ENCODE measurements around the gene PLA2G2C. TPM values are rescaled to one million over a fixed set of nuclear protein-coding genes. Genes with fewer than 3 reads are reported as not detected.
"Not testable (repeated sequence)": the region's sequence is repeated elsewhere in the genome, so short reads cannot be mapped to it uniquely, and the experiment has no call there.

The PLA2G2C gene
- total RNA-seq, 1 donor from 2014 or later, result not detected

- Histone ChIP-seq H3K4me1 (no peaks in the 10 kb centered on the region), H3K36me3 (no peaks in the 10 kb centered on the region), H3K4me3 (no peak overlapping the region), H3K9me3 (no peaks in the 10 kb centered on the region), H3K27ac (no peak overlapping the region), H3K27me3 (no peaks in the 10 kb centered on the region)
- TF ChIP-seq POLR2A (IDR thresholded peaks at IDR 0.05), result no peak
- TF ChIP-seq CTCF (IDR thresholded peaks at IDR 0.05), result no peak
- TF ChIP-seq POLR2AphosphoS5 (IDR thresholded peaks at IDR 0.05; ENCODE audit: insufficient read depth in 1 of 2, low read depth in 1 of 2), result no peak
- intact Hi-C loops (cut with DNase I), result no loop called here
- no peak for DNase-seq (ENCODE audit: extremely low spot score in 2 of 2)
Measured at GRCh38 chr1:20223106-20223505, 36.8 kb upstream of the PLA2G2C start.

- no peaks in the 10 kb centered on the region for H3K27me3 ChIP-seq
- H3K27ac ChIP-seq, result no peak overlapping the region
- H3K36me3 ChIP-seq, result no peaks in the 10 kb centered on the region
- no peaks in the 10 kb centered on the region for H3K9me3 ChIP-seq
- TF ChIP-seq POLR2AphosphoS5 (IDR thresholded peaks at IDR 0.05; ENCODE audit: insufficient read depth in 1 of 2, low read depth in 1 of 2) (no peak), POLR2A (IDR thresholded peaks at IDR 0.05) (no peak), CTCF (IDR thresholded peaks at IDR 0.05) (no peak)
- intact Hi-C loops (cut with DNase I), result no loop called here
- DNase-seq (ENCODE audit: extremely low spot score in 2 of 2), result no peak
- H3K4me3 ChIP-seq, result no peak overlapping the region
- no peaks in the 10 kb centered on the region for H3K4me1 ChIP-seq
Measured at GRCh38 chr1:20220036-20220435, 33.7 kb upstream of the PLA2G2C start.

- H3K27me3 ChIP-seq; H3K4me1 ChIP-seq; intact Hi-C loops (cut with DNase I); DNase-seq (ENCODE audit: extremely low spot score in 2 of 2); H3K4me3 ChIP-seq; H3K27ac ChIP-seq; H3K9me3 ChIP-seq; H3K36me3 ChIP-seq: not testable (repeated sequence)
Measured at GRCh38 chr1:20219053-20219452, 32.7 kb upstream of the PLA2G2C start.

- Histone ChIP-seq H3K27me3 (no peaks in the 10 kb centered on the region), H3K4me1 (peaks cover 10% of the 10 kb centered on the region), H3K4me3 (no peak overlapping the region), H3K9me3 (no peaks in the 10 kb centered on the region), H3K36me3 (no peaks in the 10 kb centered on the region), H3K27ac (no peak overlapping the region)
- DNase-seq (ENCODE audit: extremely low spot score in 2 of 2), result no peak
- intact Hi-C loops (cut with DNase I), result no loop called here
- TF ChIP-seq CTCF (IDR thresholded peaks at IDR 0.05), result no peak
- no peak for TF ChIP-seq POLR2A (IDR thresholded peaks at IDR 0.05)
- TF ChIP-seq POLR2AphosphoS5 (IDR thresholded peaks at IDR 0.05; ENCODE audit: insufficient read depth in 1 of 2, low read depth in 1 of 2), result no peak
Measured at GRCh38 chr1:20216574-20216973, 30.3 kb upstream of the PLA2G2C start.

GRCh38 chr1:20215716-20216115 is 29.4 kb upstream of the PLA2G2C start:
- Histone ChIP-seq H3K27me3 (no peaks in the 10 kb centered on the region), H3K27ac (no peak overlapping the region), H3K4me1 (peaks cover 10% of the 10 kb centered on the region), H3K9me3 (no peaks in the 10 kb centered on the region), H3K4me3 (no peak overlapping the region), H3K36me3 (no peaks in the 10 kb centered on the region)
- DNase-seq (ENCODE audit: extremely low spot score in 2 of 2), result no peak
- intact Hi-C loops (cut with DNase I), result no loop called here
- TF ChIP-seq CTCF (IDR thresholded peaks at IDR 0.05), result no peak
- no peak for TF ChIP-seq POLR2A (IDR thresholded peaks at IDR 0.05)
- no peak for TF ChIP-seq POLR2AphosphoS5 (IDR thresholded peaks at IDR 0.05; ENCODE audit: insufficient read depth in 1 of 2, low read depth in 1 of 2)

Data from vagina (tissue), 2 donors.